A673 (cell line): ENCODE measurements around the gene UNC45B. TPM values are rescaled to one million over a fixed set of nuclear protein-coding genes. Genes with fewer than 3 reads are reported as not detected.

Experiments
- BruUV-seq: library from RNA; stranded (reverse); fragments of 400-500 nt; replicated peaks from 2 replicates; lab custom pipeline; 2021; lab: Mats Ljungman, UMichigan
- CTCF ChIA-PET: fragments of 300-600 bp; sonication (Branson Sonifier 250); formaldehyde crosslinking; loops from one replicate; lab custom pipeline; 2022; ENCODE audit warnings: antibody characterized with exemption; lab: Charles Lee
- POLR2A ChIA-PET: fragments of 300-600 bp; sonication (Branson Sonifier 250); formaldehyde crosslinking; loops from one replicate; lab custom pipeline; 2022; ENCODE audit warnings: antibody characterized with exemption; ENCODE audit not compliant: low non-redundant PET; lab: Charles Lee
- DNase-seq: peaks from one replicate; pipeline ENCODE4 v3.0.0-alpha.2; 2015; ENCODE audit warnings: low spot score
- H3K27ac ChIP-seq: fragments of 200-600 bp; sonication (generic); 2 replicates; pipeline ENCODE4 v1.5.1; 2016; ENCODE audit warnings: mixed run types, low read depth, mild to moderate bottlenecking, mixed read lengths, antibody characterized with exemption, low read length; ENCODE audit not compliant: poor library complexity, severe bottlenecking
- H3K27me3 ChIP-seq: fragments of 200-600 bp; sonication (generic); replicated peaks from 2 replicates; pipeline ENCODE4 v1.6.1; 2017; ENCODE audit warnings: mixed run types, low read depth, mild to moderate bottlenecking, mixed read lengths, antibody characterized with exemption, low read length; ENCODE audit not compliant: insufficient read depth, poor library complexity
- H3K36me3 ChIP-seq: fragments of 200-600 bp; sonication (generic); 2 replicates; pipeline ENCODE4 v1.6.1; 2016; ENCODE audit warnings: mixed run types, mild to moderate bottlenecking, mixed read lengths, antibody characterized with exemption, low read length; ENCODE audit not compliant: insufficient read depth, poor library complexity, severe bottlenecking
- H3K4me1 ChIP-seq: fragments of 200-600 bp; sonication (generic); 2 replicates; pipeline ENCODE4 v1.6.1; 2017; ENCODE audit warnings: mixed run types, mild to moderate bottlenecking, mixed read lengths, antibody characterized with exemption, low read length; ENCODE audit not compliant: insufficient read depth, poor library complexity, severe bottlenecking
- H3K4me3 ChIP-seq: fragments of 200-600 bp; sonication (generic); 2 replicates; pipeline ENCODE4 v1.5.1; 2016; ENCODE audit warnings: low read depth, mixed run types, mild to moderate bottlenecking, mixed read lengths, low read length; ENCODE audit not compliant: poor library complexity, severe bottlenecking
- H3K9me3 ChIP-seq: fragments of 200-600 bp; sonication (generic); 2 replicates; pipeline ENCODE4 v1.6.1; 2016; ENCODE audit warnings: mixed run types, low read depth, mild to moderate bottlenecking, mixed read lengths, antibody characterized with exemption, low read length; ENCODE audit not compliant: poor library complexity, severe bottlenecking
- EZH2 ChIP-seq: fragments of 200-600 bp; sonication (generic); IDR thresholded peaks from 2 replicates; pipeline ENCODE4 v1.6.1; 2017; ENCODE audit warnings: borderline replicate concordance, low read depth, mild to moderate bottlenecking, mixed read lengths, antibody characterized with exemption, low read length; ENCODE audit not compliant: poor library complexity, severe bottlenecking
- intact Hi-C: fragments of 100-400 bp; cut with micrococcal nuclease; formaldehyde crosslinking; loops from one replicate; pipeline ENCODE4 v1.10.0; 2022; ENCODE audit not compliant: unreplicated experiment
- total RNA-seq: library from RNA; stranded (reverse); gene quantifications from 2 replicates; pipeline ENCODE4 v1.2.3, GENCODE V29; 2021
- TF ChIP-seq, protein P1 (sequence below): fragments of 300-800, 200-600 bp; sonication (generic); conservative IDR thresholded peaks from 2 replicates; pipeline ENCODE4 v1.5.1; 2017; ENCODE audit warnings: low read depth, mild to moderate bottlenecking, antibody characterized with exemption, low read length, moderate library complexity, mixed read lengths

Gene UNC45B
- total RNA-seq, 1 experiment from 2014 or later, result not detected

GRCh38 chr17:35160354-35161201 is 13.0 kb downstream of the UNC45B start:
- Histone ChIP-seq H3K27ac (no peak overlapping the region), H3K4me1 (no peaks in the 10 kb centered on the region), H3K4me3 (no peak overlapping the region), H3K9me3 (no peaks in the 10 kb centered on the region), H3K36me3 (no peaks in the 10 kb centered on the region), H3K27me3 (no peaks in the 10 kb centered on the region)
- intact Hi-C loops, result no loop called here
- DNase-seq, result no peak
- POLR2A ChIA-PET, result no interaction called here
- BruUV-seq, result no TSS peak
- TF ChIP-seq, protein P1, sequence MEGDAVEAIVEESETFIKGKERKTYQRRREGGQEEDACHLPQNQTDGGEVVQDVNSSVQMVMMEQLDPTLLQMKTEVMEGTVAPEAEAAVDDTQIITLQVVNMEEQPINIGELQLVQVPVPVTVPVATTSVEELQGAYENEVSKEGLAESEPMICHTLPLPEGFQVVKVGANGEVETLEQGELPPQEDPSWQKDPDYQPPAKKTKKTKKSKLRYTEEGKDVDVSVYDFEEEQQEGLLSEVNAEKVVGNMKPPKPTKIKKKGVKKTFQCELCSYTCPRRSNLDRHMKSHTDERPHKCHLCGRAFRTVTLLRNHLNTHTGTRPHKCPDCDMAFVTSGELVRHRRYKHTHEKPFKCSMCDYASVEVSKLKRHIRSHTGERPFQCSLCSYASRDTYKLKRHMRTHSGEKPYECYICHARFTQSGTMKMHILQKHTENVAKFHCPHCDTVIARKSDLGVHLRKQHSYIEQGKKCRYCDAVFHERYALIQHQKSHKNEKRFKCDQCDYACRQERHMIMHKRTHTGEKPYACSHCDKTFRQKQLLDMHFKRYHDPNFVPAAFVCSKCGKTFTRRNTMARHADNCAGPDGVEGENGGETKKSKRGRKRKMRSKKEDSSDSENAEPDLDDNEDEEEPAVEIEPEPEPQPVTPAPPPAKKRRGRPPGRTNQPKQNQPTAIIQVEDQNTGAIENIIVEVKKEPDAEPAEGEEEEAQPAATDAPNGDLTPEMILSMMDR, result no peak
- no peak for TF ChIP-seq EZH2
- CTCF ChIA-PET, result no interaction called here

DNA sequence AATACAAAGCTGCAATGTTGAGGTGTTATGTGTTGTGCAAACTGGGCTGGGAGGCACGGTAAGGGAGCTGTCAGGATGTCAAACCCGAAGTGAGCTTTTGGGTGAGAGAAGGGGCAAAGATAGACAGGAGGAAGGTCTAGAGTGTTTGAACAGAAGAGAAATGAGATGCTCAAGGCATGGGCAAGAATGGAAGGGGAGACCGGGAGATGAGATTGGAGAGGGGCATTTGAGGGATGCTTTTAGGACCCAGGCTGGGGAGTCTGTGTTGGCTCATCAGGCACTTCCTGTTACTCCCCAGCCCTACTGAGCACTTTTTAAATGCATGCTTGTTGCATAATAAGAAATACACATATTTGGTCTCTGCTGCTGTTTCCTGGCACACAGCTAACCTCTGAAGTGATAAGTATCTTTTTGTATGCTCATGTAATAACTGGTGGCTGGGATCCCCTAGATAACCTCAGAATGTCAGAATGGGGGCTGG is 13.7 kb downstream of the UNC45B start:
- no peak overlapping the region for H3K27ac ChIP-seq
- no peak overlapping the region for H3K4me3 ChIP-seq
- no peaks in the 10 kb centered on the region for H3K27me3 ChIP-seq
- POLR2A ChIA-PET, result no interaction called here
- no peaks in the 10 kb centered on the region for H3K9me3 ChIP-seq
- no peak for TF ChIP-seq EZH2
- TF ChIP-seq, protein P1, result no peak
- no peak for DNase-seq
- no TSS peak for BruUV-seq
- no peaks in the 10 kb centered on the region for H3K4me1 ChIP-seq
- H3K36me3 ChIP-seq, result no peaks in the 10 kb centered on the region
- CTCF ChIA-PET, result interaction anchor here (0.6 kb wide), 1 partner anchor 21 kb away, joined by 3 read pairs; no protein-coding TSS in a partner anchor
- intact Hi-C loops, result no loop called here

DNA sequence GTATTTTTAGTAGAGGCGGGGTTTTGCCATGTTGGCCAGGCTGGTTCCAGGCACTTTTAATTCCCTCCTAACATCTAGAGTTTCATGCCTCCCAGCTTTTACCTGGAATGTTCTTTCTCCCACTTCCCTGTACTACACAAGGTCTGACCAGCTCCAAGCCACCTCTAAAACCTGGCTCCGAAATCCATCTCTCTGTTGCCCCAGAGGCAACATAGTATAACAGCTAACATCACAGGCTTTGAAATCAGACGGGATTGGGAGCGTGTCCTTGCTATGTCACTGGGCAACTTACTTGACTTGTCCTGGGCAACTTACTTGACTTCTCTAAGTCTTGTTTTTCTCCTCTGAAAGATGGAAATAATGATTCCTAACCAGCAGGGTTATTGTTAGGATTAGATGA is 15.1 kb downstream of the UNC45B start:
- BruUV-seq, result no TSS peak

More for the DNA sequence above, 15.1 kb downstream of the UNC45B start:
- no peak overlapping the region for H3K27ac ChIP-seq
- no peaks in the 10 kb centered on the region for H3K9me3 ChIP-seq
- no peak for TF ChIP-seq EZH2
- TF ChIP-seq, protein P1, result no peak
- intact Hi-C loops, result no loop called here
- CTCF ChIA-PET, result no interaction called here
- POLR2A ChIA-PET, result no interaction called here
- no peaks in the 10 kb centered on the region for H3K36me3 ChIP-seq
- no peaks in the 10 kb centered on the region for H3K27me3 ChIP-seq
- no peaks in the 10 kb centered on the region for H3K4me1 ChIP-seq
- no peak for DNase-seq
- no peak overlapping the region for H3K4me3 ChIP-seq
